Measurements from ENCODE around the gene RASA1. TPM values are rescaled to one million over a fixed set of nuclear protein-coding genes. Genes with fewer than 3 reads are reported as not detected.

Gene RASA1
- total and polyA plus RNA-seq, 2 experiments from 2014 or later = 9.3 to 35.0 TPM

- peaks cover 30% of the 10 kb centered on the region for H3K36me3 Mint-ChIP-seq (ENCODE audit: low read depth)
- Histone ChIP-seq H3F3A (replicated peaks; ENCODE audit: low read depth) (no peaks in the 10 kb centered on the region), H3K4me3 (no peak overlapping the region), H4K20me1 (replicated peaks; ENCODE audit: insufficient read depth) (no peaks in the 10 kb centered on the region), H3K9me2 (ENCODE audit: insufficient read depth) (no peaks in the 10 kb centered on the region), H3K36me3 (ENCODE audit: insufficient read depth) (no peaks in the 10 kb centered on the region), H3K27ac (ENCODE audit: low read depth) (no peak overlapping the region), H3K4me1 (ENCODE audit: insufficient read depth) (no peaks in the 10 kb centered on the region), H2AFZ (no peak overlapping the region), H3K79me2 (replicated peaks; ENCODE audit: insufficient read depth) (no peaks in the 10 kb centered on the region), H3K27me3 (ENCODE audit: insufficient read depth) (no peaks in the 10 kb centered on the region), H3K4me2 (no peak overlapping the region)
- H3K27ac Mint-ChIP-seq = no peak overlapping the region
- H3K4me3 Mint-ChIP-seq = no peak overlapping the region
- H3K9me3 Mint-ChIP-seq = no peaks in the 10 kb centered on the region
- H3K4me1 Mint-ChIP-seq = no peaks in the 10 kb centered on the region
- H3K27me3 Mint-ChIP-seq (ENCODE audit: insufficient read depth, low read depth, poor library complexity) = no peaks in the 10 kb centered on the region
- no peak for DNase-seq (ENCODE audit: low spot score)
- ATAC-seq = no peak
- TF ChIP-seq CREB1 (CRISPR knock-in tag; IDR thresholded peaks at IDR 0.05; ENCODE audit: low read depth) (no peak), NANOG (IDR thresholded peaks at IDR 0.05; ENCODE audit: borderline replicate concordance) (no peak), POLR2AphosphoS5 (IDR thresholded peaks at IDR 0.05; ENCODE audit: low read depth) (no peak), EZH2 (IDR thresholded peaks at IDR 0.05; ENCODE audit: low read depth, unreplicated experiment) (no peak), EZH2phosphoT487 (IDR thresholded peaks at IDR 0.05; ENCODE audit: unreplicated experiment) (no peak), ZNF114 (CRISPR knock-in tag; IDR thresholded peaks at IDR 0.05) (no peak)
Observed at GRCh38 chr5:87340716-87341115, 73.0 kb downstream of the RASA1 start.

- no peak overlapping the region for H3K27ac Mint-ChIP-seq
- H3K79me2 ChIP-seq (replicated peaks; ENCODE audit: insufficient read depth) = no peaks in the 10 kb centered on the region
- peaks cover 20% of the 10 kb centered on the region for H3K36me3 Mint-ChIP-seq (ENCODE audit: low read depth)
Observed at GRCh38 chr5:87347272-87347671, 79.6 kb downstream of the RASA1 start.

More at GRCh38 chr5:87347272-87347671, 79.6 kb downstream of the RASA1 start:
- no peaks in the 10 kb centered on the region for H3K36me3 ChIP-seq (ENCODE audit: insufficient read depth)
- H3K4me3 ChIP-seq = no peak overlapping the region
- H3K4me1 ChIP-seq (ENCODE audit: insufficient read depth) = no peaks in the 10 kb centered on the region
- ATAC-seq (no peak), DNase-seq (ENCODE audit: low spot score) (no peak)
- Mint-ChIP-seq H3K4me3 (no peak overlapping the region), H3K9me3 (no peaks in the 10 kb centered on the region), H3K4me1 (no peaks in the 10 kb centered on the region), H3K27me3 (ENCODE audit: insufficient read depth, low read depth, poor library complexity) (no peaks in the 10 kb centered on the region)
- no peak overlapping the region for H2AFZ ChIP-seq
- H3K4me2 ChIP-seq = no peak overlapping the region
- H3K27ac ChIP-seq (ENCODE audit: low read depth) = no peak overlapping the region
- no peak for TF ChIP-seq CREB1 (CRISPR knock-in tag; IDR thresholded peaks at IDR 0.05; ENCODE audit: low read depth)
- no peak for TF ChIP-seq REST (IDR thresholded peaks at IDR 0.05; ENCODE audit: unreplicated experiment)
- no peak for TF ChIP-seq EZH2phosphoT487 (IDR thresholded peaks at IDR 0.05; ENCODE audit: unreplicated experiment)
- H3F3A ChIP-seq (replicated peaks; ENCODE audit: low read depth) = no peaks in the 10 kb centered on the region
- no peaks in the 10 kb centered on the region for H4K20me1 ChIP-seq (replicated peaks; ENCODE audit: insufficient read depth)
- H3K9me2 ChIP-seq (ENCODE audit: insufficient read depth) = no peaks in the 10 kb centered on the region
- no peaks in the 10 kb centered on the region for H3K27me3 ChIP-seq (ENCODE audit: insufficient read depth)
